Measurements from ENCODE around the gene DAPL1.

GRCh38 chr2:158806941-158807340 lies 11.8 kb downstream of the DAPL1 start:
- TF ChIP-seq TCF7L2 (IDR thresholded peaks at IDR 0.05; ENCODE audit: borderline replicate concordance, low read depth, low read length), result no peak
- TF ChIP-seq ZNF324 (tag by site-specific recombination; IDR thresholded peaks at IDR 0.05), result no peak
- TF ChIP-seq CTCF (tag by site-specific recombination; IDR thresholded peaks at IDR 0.05), result no peak
- no peak for TF ChIP-seq ZNF157 (tag by site-specific recombination; IDR thresholded peaks at IDR 0.05)
- no peak for TF ChIP-seq YY1 (tag by site-specific recombination; IDR thresholded peaks at IDR 0.05)
